ENCODE measurements around the gene MRAS.

MRAS gene

DNA sequence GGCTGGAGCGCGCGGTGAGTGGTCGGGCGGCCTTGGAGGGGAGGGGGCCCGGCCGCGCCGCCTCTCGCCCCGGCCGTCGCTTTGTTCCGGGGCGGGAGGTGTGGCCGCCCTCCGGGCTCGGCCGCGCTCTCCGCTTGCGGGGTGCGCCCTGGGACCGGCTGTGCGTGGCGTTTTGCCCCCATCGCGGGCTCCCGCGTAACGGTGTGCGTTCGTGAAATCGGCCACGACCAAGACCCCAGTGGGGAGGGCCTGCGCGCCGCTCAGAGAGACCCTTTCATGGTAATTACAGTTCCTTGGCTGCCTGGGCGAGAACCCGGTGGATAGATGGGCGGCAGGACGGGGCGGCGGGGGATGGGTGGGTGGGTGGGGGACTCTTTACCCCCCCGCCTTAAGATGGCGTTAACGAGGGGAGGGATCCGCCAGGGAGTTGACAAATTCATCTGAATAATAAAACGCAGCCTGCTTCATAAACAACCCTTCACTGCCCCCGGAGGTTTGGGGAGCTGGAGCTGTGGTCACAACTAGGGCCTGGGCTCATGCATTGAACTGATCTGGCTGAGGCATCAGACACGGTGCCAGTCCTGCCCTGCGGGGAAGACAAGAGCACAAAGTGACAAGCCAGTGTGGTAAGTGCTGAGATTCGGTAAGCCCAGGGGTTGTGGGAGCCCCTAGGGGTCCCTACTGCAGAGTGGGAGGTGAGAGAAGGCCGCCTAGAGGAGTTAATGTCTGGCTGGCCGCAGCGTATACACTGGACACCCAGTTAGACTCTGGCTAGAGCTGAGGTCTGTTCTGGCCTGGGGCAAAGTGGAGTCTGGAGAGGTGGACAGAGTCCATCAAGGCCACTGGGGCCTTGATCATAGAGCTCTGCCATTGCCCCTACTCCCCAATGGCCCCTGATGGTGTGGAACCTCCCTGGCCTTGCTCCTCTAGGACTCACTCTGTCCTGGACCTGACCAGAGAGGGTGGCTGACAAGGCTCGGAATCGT lies 668 bp downstream of the MRAS start:
- no peaks in the 10 kb centered on the region for H3K36me3 ChIP-seq (ENCODE audit: control insufficient read depth, insufficient read depth, low read length)
- H3K9ac ChIP-seq (ENCODE audit: low read length), result peak overlapping the region; percentile 74
- no peaks in the 10 kb centered on the region for H3K27me3 ChIP-seq (ENCODE audit: control insufficient read depth, insufficient read depth, low read length)
- H3K4me3 ChIP-seq (ENCODE audit: low read length), result peak overlapping the region; percentile 64
- peaks cover 4% of the 10 kb centered on the region for H3K4me1 ChIP-seq (ENCODE audit: control insufficient read depth, insufficient read depth, low read length)
- peak overlapping the region; percentile 88 for H3K27ac ChIP-seq (ENCODE audit: low read depth, low read length)

DNA sequence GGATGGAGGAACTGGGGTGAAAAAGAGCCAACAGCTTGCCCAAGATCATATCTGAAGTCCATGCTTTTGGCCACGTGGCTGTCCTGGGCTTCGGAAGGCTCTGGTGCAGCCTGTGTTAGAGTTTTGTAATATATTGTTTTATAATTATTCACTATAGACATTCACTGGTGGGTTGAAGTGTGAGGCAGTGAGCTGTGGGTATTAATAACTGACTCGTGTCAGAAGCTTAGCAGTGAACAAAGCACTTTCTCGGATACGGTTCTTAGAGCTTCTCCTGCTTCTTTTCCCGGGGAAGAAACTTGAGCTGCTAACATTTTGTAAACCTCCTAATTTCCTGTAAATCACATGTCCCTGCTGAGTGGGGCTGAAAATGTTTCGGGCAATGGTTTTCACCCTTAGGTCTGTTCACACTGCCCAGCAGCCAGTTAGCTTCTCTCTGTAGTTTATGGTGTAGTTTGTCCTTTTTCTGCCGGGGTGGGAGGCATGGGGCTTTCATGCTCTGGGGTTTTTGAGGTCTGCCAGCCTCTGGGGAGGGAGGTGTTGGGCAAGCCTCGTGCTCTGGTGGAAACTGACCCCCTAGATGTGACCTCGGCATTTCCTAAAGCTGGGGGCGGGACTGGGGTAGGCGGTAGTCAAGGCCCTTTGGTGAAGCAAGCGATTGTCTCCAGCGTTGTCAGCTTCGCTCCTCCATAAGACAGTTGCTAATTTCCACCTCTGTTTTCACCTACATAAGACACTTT lies 1.7 kb downstream of the MRAS start:
- peaks cover 4% of the 10 kb centered on the region for H3K4me1 ChIP-seq (ENCODE audit: control insufficient read depth, insufficient read depth, low read length)
- no peaks in the 10 kb centered on the region for H3K27me3 ChIP-seq (ENCODE audit: control insufficient read depth, insufficient read depth, low read length)
- H3K4me3 ChIP-seq (ENCODE audit: low read length), result no peak overlapping the region
- H3K27ac ChIP-seq (ENCODE audit: low read depth, low read length), result peak overlapping the region; percentile 88
- H3K36me3 ChIP-seq (ENCODE audit: control insufficient read depth, insufficient read depth, low read length), result no peaks in the 10 kb centered on the region
- no peak overlapping the region for H3K9ac ChIP-seq (ENCODE audit: low read length)

GRCh38 chr3:138351151-138351550 lies 2.8 kb downstream of the MRAS start:
- no peak overlapping the region for H3K9ac ChIP-seq (ENCODE audit: low read length)
- H3K4me3 ChIP-seq (ENCODE audit: low read length), result no peak overlapping the region
- no peak overlapping the region for H3K27ac ChIP-seq (ENCODE audit: low read depth, low read length)
- H3K4me1 ChIP-seq (ENCODE audit: control insufficient read depth, insufficient read depth, low read length), result peaks cover 4% of the 10 kb centered on the region
- H3K27me3 ChIP-seq (ENCODE audit: control insufficient read depth, insufficient read depth, low read length), result no peaks in the 10 kb centered on the region
- no peaks in the 10 kb centered on the region for H3K36me3 ChIP-seq (ENCODE audit: control insufficient read depth, insufficient read depth, low read length)

DNA sequence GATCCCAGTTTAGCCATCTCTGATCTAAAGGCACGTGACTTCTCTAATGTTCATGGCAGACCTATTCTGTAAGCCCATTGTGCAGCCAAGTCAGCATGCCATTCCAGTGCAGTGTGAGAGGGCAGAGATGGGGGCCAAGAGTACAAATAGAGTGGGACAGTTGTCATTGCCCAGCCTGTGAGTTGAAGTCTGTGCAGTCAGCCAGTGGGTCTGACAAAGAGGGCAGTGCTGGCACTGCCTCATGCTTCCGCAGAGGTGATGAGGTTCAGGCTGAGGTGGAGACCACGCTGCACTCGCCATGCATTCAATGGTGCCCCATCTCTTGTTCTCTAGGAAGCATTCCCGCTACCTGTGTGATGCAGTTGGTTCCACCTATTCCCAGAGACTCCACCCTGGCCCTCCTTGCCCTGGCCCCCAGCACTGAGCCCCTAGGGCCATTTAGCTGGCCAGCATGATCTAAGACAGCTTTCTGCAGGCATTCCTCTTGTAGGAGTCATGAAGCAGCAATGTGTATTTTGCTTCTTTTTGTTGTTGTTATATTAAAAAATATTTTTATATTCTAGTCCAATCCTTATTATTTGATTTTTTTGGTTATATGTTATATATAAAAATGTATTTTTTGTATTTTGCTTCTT lies 3.7 kb downstream of the MRAS start:
- Histone ChIP-seq H3K9ac (ENCODE audit: low read length) (no peak overlapping the region), H3K27ac (ENCODE audit: low read depth, low read length) (no peak overlapping the region), H3K36me3 (ENCODE audit: control insufficient read depth, insufficient read depth, low read length) (no peaks in the 10 kb centered on the region), H3K27me3 (ENCODE audit: control insufficient read depth, insufficient read depth, low read length) (no peaks in the 10 kb centered on the region), H3K4me3 (ENCODE audit: low read length) (no peak overlapping the region), H3K4me1 (ENCODE audit: control insufficient read depth, insufficient read depth, low read length) (peaks cover 4% of the 10 kb centered on the region)

DNA sequence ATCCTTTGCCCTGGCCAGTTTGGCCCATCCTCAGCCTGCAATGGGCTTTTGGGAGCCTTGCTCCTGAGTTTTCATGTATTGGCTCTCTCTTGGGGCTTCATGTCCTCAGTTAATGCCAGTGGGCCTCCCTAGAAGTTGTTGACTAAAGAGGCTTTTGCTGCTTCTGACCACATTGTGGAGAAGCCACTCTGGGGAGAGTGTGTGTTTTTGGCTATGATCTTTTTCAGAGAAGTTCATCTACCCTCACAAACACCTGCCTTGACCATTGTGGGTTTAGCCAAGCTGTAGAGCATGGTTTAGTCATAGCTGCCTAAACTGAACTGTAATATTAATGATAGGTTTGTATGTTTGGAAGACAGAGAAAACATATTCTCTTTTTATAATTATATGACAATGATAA lies 6.0 kb downstream of the MRAS start:
- Histone ChIP-seq H3K4me1 (ENCODE audit: control insufficient read depth, insufficient read depth, low read length) (peaks cover 4% of the 10 kb centered on the region), H3K4me3 (ENCODE audit: low read length) (no peak overlapping the region), H3K36me3 (ENCODE audit: control insufficient read depth, insufficient read depth, low read length) (no peaks in the 10 kb centered on the region), H3K27ac (ENCODE audit: low read depth, low read length) (no peak overlapping the region), H3K27me3 (ENCODE audit: control insufficient read depth, insufficient read depth, low read length) (no peaks in the 10 kb centered on the region), H3K9ac (ENCODE audit: low read length) (no peak overlapping the region)

GRCh38 chr3:138355071-138355470 lies 6.7 kb downstream of the MRAS start:
- Histone ChIP-seq H3K36me3 (ENCODE audit: control insufficient read depth, insufficient read depth, low read length) (no peaks in the 10 kb centered on the region), H3K4me3 (ENCODE audit: low read length) (no peak overlapping the region), H3K9ac (ENCODE audit: low read length) (no peak overlapping the region), H3K4me1 (ENCODE audit: control insufficient read depth, insufficient read depth, low read length) (peaks cover 4% of the 10 kb centered on the region), H3K27me3 (ENCODE audit: control insufficient read depth, insufficient read depth, low read length) (no peaks in the 10 kb centered on the region), H3K27ac (ENCODE audit: low read depth, low read length) (no peak overlapping the region)

- Histone ChIP-seq H3K27me3 (ENCODE audit: control insufficient read depth, insufficient read depth, low read length) (no peaks in the 10 kb centered on the region), H3K4me3 (ENCODE audit: low read length) (no peak overlapping the region), H3K27ac (ENCODE audit: low read depth, low read length) (no peak overlapping the region), H3K36me3 (ENCODE audit: control insufficient read depth, insufficient read depth, low read length) (no peaks in the 10 kb centered on the region), H3K4me1 (ENCODE audit: control insufficient read depth, insufficient read depth, low read length) (no peaks in the 10 kb centered on the region), H3K9ac (ENCODE audit: low read length) (no peak overlapping the region)
Observed at GRCh38 chr3:138356730-138357405, 8.5 kb downstream of the MRAS start.

- Histone ChIP-seq H3K4me1 (ENCODE audit: control insufficient read depth, insufficient read depth, low read length) (no peaks in the 10 kb centered on the region), H3K27me3 (ENCODE audit: control insufficient read depth, insufficient read depth, low read length) (no peaks in the 10 kb centered on the region), H3K36me3 (ENCODE audit: control insufficient read depth, insufficient read depth, low read length) (no peaks in the 10 kb centered on the region), H3K9ac (ENCODE audit: low read length) (no peak overlapping the region), H3K4me3 (ENCODE audit: low read length) (no peak overlapping the region), H3K27ac (ENCODE audit: low read depth, low read length) (no peak overlapping the region)
Observed at GRCh38 chr3:138359148-138359918, 11.0 kb downstream of the MRAS start.

DNA sequence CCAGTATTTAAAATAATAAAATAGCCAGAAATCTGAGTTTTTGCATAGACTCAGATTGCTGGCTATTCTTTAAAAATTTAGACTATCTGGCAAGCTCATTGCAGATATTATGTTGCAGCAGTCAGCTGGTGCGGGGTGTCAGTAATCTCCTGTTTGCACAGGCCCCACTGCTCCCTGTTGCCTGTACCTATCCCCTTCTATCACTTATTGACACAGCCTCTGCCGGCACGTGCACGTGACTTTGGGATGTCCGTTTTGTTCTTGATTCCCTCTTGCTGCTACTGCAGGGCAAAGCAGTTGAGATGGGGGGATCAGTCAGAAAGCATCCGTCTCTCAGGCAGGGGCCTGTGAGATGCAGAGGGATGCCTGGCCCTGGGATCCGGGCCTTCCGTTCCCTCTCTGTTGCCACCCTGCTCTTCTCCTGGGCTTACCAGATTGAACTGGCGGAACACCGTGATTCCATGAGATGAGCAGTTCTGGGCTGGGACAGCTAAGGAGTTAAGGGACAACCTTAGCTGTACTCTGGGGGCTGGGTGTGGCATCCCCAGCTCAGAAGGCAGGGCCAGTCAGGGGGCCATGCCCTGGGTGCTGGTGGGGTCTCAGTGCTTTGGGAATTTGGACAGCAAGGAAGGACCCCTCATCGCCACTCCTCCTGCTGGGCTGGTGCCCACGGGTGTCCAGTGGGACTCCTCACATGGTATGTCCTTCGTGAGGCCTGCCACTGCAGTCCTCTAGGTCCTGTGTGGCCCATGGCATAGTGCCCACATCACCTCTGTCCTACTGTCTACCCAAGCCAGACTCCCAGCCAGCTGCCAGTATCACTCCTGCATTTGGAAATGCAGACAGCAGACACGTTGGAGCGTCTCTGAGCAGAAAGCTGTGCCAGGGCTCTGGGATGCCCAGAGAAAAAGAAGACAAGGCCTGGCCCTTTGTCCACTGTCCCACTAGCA lies 11.8 kb downstream of the MRAS start:
- no peak overlapping the region for H3K9ac ChIP-seq (ENCODE audit: low read length)
- no peaks in the 10 kb centered on the region for H3K27me3 ChIP-seq (ENCODE audit: control insufficient read depth, insufficient read depth, low read length)
- H3K36me3 ChIP-seq (ENCODE audit: control insufficient read depth, insufficient read depth, low read length), result no peaks in the 10 kb centered on the region
- no peaks in the 10 kb centered on the region for H3K4me1 ChIP-seq (ENCODE audit: control insufficient read depth, insufficient read depth, low read length)
- H3K27ac ChIP-seq (ENCODE audit: low read depth, low read length), result no peak overlapping the region
- no peak overlapping the region for H3K4me3 ChIP-seq (ENCODE audit: low read length)

- Histone ChIP-seq H3K4me3 (ENCODE audit: low read length) (no peak overlapping the region), H3K27me3 (ENCODE audit: control insufficient read depth, insufficient read depth, low read length) (no peaks in the 10 kb centered on the region), H3K9ac (ENCODE audit: low read length) (no peak overlapping the region), H3K27ac (ENCODE audit: low read depth, low read length) (no peak overlapping the region), H3K36me3 (ENCODE audit: control insufficient read depth, insufficient read depth, low read length) (no peaks in the 10 kb centered on the region), H3K4me1 (ENCODE audit: control insufficient read depth, insufficient read depth, low read length) (no peaks in the 10 kb centered on the region)
Observed at GRCh38 chr3:138360869-138361525, 12.6 kb downstream of the MRAS start.

Measured in rectal smooth muscle tissue (tissue), 1 donor.